Neuron (in vitro differentiated cells): ENCODE results near the gene DNAL1.

Experiments used
- H2AFZ ChIP-seq: one replicate; pipeline ENCODE4 v1.6.1; 2013; ENCODE audit warnings: low read depth, mild to moderate bottlenecking, inconsistent platforms, low read length, moderate library complexity
- H3K27me3 ChIP-seq: one replicate; pipeline ENCODE4 v1.6.1; 2013; ENCODE audit warnings: low read length; ENCODE audit not compliant: insufficient read depth
- H3K36me3 ChIP-seq: one replicate; pipeline ENCODE4 v1.6.1; 2013; ENCODE audit warnings: low read length; ENCODE audit not compliant: insufficient read depth
- H3K4me1 ChIP-seq: one replicate; pipeline ENCODE4 v1.6.1; 2013; ENCODE audit warnings: low read length; ENCODE audit not compliant: insufficient read depth
- H3K4me3 ChIP-seq: 2 replicates; pipeline ENCODE4 v1.5.1; 2013; ENCODE audit warnings: mild to moderate bottlenecking, low read length, moderate library complexity
- H3K9me3 ChIP-seq: one replicate; pipeline ENCODE4 v1.6.1; 2013; ENCODE audit warnings: low read length

Gene DNAL1

DNA sequence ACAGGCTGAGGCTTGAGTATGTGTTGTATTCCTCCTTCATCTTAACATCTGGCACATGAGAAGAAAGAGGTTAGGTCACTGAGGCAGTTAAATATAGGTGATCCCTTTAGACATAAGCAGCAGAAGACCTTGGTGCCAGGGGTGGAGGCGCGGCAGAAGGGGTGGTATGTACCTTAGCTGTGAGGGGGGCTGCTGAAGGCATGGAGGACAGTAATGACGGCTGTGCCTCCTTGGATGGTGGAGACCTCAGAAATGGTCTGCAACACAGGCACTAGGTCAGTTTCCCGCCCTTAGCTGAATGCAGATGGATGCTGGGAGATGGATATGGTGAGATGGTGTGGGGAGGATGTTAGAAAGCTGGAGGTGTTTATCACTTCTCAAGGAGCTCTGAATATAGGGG, 70.9 kb downstream of the DNAL1 start:
- Histone ChIP-seq H3K36me3 (peaks cover 17% of the 10 kb centered on the region), H3K4me3 (no peak overlapping the region), H3K9me3 (no peaks in the 10 kb centered on the region), H3K27me3 (no peaks in the 10 kb centered on the region), H2AFZ (no peak overlapping the region), H3K4me1 (peaks cover 20% of the 10 kb centered on the region)

DNA sequence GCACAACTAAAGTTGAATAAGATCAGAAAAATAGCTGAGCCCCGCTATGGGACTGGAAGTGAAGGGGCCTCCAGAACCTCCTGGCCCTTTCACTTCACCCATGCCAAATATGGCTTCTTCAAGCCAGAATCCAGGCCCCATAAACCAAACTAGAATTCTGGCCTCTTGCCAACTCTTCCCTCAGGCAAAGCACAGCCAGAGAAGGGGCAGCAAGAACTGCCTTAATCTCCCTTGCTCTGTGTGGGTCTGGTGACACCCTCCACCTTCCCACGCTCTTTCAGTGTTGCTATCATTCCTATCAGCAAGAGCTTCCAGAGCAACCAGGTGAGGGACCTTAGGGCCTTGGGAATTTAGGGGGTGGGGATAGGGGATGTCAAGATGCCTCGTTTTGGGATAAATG, 72.5 kb downstream of the DNAL1 start:
- Histone ChIP-seq H3K4me3 (no peak overlapping the region), H3K9me3 (no peaks in the 10 kb centered on the region), H3K36me3 (peaks cover 27% of the 10 kb centered on the region)

DNA sequence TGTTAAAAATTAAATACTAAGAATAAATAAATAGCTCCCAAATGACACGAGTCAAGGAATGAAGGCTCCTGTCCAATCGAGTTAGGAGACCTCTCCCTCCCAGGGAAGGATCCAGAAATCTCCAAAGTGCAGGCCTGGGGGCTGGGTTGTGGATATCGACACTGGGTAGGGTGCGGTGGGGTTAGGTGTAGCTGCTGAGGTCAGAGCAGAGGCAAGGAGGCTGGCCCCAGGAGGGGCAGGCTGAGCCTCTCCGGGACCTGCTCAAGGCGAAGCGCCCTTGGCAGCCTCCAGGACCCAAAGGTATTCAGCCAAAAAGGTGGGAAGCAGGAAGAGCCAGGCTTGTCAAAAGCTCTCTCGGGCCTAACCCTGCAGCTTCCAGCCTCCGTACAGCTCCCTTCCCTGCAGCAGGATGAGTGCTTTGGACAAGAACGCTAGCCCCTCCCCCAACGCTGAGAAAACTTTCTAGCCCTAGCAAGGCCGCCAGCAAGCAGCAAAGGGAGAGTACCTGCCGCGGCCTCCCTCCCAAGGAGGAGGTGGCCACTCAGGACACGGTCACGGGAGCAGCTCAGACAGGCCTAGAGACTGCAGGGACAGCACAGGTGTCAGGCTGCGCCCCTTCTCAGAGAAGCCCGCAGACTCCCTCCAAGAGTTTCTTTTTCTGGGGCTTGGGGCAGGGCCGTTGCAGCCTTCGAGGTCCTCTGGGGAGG, 73.1 kb downstream of the DNAL1 start:
- Histone ChIP-seq H3K9me3 (no peaks in the 10 kb centered on the region), H3K4me3 (no peak overlapping the region), H3K36me3 (peaks cover 32% of the 10 kb centered on the region), H3K27me3 (no peaks in the 10 kb centered on the region), H3K4me1 (peaks cover 15% of the 10 kb centered on the region), H2AFZ (no peak overlapping the region)

More for the DNA sequence above, 72.5 kb downstream of the DNAL1 start:
- H3K27me3 ChIP-seq, result no peaks in the 10 kb centered on the region
- H3K4me1 ChIP-seq, result peaks cover 17% of the 10 kb centered on the region
- H2AFZ ChIP-seq, result no peak overlapping the region

DNA sequence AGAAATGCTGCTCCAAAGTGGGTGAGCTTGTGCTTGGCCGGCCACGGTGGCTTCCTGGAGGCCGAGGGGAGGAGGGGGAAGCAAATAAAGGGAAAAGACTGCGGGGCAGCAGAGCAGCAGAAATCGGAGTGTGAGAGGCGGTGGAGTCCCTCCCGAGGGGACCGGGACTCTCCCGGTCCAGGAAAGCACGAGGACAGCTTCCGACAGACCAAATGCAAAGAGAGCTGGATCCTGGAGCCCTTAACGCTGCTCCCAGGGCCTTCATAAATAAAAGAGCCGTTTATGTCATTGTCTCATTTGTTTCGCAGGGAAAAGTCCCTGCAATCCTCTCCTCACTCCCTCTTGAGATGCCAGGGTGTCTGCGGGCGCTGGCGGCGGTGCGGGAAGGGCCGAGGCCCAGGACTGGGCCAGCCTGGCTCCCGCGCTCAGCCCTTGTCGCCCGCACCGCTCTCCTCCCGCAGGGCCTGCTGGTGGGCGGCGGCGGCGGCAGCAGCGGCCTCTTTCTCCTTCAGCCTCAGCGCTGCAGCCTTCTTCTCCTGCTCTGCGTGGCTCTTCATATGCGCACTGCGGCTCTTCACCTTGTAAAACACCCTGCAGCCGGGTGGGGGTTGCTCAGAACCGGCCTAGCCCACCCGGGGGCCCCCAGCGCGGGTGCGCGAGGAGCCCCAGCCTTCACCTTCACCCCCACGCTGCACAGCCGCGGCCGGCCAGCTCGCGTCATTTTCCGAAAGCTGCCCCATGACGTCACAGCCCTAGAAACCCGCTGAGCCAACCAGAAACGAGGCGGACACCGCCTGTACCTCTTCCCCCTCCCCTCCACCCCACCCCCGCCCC, 73.8 kb downstream of the DNAL1 start:
- Histone ChIP-seq H3K9me3 (no peaks in the 10 kb centered on the region), H3K36me3 (peaks cover 36% of the 10 kb centered on the region), H3K4me1 (peaks cover 20% of the 10 kb centered on the region), H3K27me3 (no peaks in the 10 kb centered on the region), H2AFZ (no peak overlapping the region), H3K4me3 (no peak overlapping the region)

DNA sequence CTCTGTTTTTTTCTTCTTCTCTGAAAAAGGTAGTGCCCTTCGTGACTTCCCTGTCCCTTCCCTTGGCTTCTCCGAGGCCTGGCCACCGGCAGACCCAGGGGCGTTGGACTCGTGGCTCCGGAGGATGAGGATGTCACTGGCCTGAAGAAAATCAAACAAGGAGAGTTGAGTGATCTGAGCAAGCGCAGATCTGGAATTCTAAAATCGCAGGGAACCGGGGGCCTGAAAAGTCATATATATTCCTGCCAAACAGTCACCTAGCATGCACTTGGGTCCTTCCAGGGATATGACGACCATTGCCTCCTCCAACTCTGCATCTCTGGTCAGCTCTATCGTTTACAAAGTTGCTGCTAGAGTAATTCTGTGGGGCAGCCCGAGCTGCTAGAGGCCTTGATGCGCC, 74.6 kb downstream of the DNAL1 start:
- peaks cover 36% of the 10 kb centered on the region for H3K36me3 ChIP-seq
- no peaks in the 10 kb centered on the region for H3K9me3 ChIP-seq
- no peak overlapping the region for H3K4me3 ChIP-seq
- no peaks in the 10 kb centered on the region for H3K27me3 ChIP-seq
- peaks cover 27% of the 10 kb centered on the region for H3K4me1 ChIP-seq
- no peak overlapping the region for H2AFZ ChIP-seq

DNA sequence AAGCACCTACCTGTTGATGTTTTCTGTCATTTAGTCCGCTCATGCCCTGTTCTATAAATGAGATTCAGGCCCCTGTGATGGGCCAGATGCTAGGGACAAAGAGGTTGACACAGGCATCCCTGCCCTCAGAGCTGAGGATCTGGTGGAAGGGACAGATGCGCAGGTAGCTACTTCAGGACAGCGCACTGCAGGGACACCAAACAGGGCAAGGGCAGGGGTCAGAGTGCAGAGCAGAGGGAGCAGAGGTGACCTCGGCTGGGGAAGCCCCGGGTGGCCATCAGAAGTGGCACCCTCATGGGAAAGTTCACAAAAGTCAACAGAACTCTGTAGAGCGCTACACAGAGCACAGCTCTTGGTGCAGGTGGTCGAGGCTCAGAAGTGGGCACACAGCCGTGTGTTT, 75.0 kb downstream of the DNAL1 start:
- Histone ChIP-seq H2AFZ (no peak overlapping the region), H3K4me3 (no peak overlapping the region), H3K27me3 (no peaks in the 10 kb centered on the region), H3K36me3 (peaks cover 36% of the 10 kb centered on the region), H3K9me3 (no peaks in the 10 kb centered on the region), H3K4me1 (peaks cover 29% of the 10 kb centered on the region)

DNA sequence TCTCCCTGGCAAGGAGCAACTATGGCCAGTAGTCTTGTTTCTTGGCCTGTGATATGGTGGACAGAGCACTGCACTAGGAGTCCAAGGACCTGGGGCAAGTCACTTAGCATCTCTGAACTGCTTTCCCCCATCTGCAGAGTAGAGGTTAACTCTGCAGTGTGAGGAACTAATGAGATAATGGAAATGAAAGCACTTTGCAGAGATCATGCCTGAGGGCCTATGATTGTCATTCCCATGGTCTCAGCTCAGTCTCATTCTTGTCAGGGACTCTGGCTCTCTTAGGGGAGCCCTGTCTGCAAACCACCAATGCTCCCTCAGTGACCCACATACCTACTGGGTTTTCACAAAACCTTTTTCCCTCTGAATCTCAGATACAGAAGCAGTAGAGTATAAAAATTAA, 75.8 kb downstream of the DNAL1 start:
- Histone ChIP-seq H3K4me1 (peaks cover 24% of the 10 kb centered on the region), H2AFZ (no peak overlapping the region), H3K4me3 (no peak overlapping the region), H3K27me3 (no peaks in the 10 kb centered on the region), H3K36me3 (peaks cover 39% of the 10 kb centered on the region), H3K9me3 (no peaks in the 10 kb centered on the region)

DNA sequence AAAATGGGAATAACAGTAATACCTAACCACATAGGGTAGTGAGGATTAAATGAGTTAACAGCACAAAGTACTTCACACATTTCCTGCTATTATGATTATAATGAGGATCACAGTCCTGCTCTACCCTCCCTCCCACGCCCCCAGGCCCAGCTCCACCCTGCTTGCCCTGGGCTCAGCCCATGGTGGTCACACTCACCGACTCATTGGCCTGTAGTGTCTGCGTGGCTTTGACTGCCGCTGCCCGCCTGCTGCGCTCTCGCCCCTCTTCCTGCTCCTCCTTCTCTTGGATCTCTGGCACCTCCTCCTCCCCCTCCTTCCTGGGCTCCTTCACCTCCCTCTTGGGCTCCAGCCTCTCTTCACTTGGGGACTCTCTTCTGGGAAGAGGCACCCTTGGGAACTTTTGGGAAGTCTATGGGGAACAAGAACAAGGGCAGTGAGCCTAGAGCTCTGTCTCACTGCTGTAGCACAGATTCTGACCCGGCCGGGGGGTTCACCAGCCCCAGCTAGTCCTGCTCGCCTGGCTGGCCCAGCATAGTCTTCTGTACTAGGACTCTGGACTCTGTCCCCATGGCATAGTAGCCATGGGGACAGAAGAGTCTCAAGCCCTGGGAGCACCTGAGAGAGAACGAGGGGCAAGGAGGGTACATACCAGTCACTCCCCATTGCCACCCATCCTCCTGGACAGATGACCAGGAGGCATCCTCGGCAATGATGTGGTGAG, 76.5 kb downstream of the DNAL1 start:
- Histone ChIP-seq H3K27me3 (no peaks in the 10 kb centered on the region), H2AFZ (no peak overlapping the region), H3K9me3 (no peaks in the 10 kb centered on the region), H3K4me1 (peaks cover 21% of the 10 kb centered on the region), H3K4me3 (no peak overlapping the region), H3K36me3 (peaks cover 40% of the 10 kb centered on the region)

DNA sequence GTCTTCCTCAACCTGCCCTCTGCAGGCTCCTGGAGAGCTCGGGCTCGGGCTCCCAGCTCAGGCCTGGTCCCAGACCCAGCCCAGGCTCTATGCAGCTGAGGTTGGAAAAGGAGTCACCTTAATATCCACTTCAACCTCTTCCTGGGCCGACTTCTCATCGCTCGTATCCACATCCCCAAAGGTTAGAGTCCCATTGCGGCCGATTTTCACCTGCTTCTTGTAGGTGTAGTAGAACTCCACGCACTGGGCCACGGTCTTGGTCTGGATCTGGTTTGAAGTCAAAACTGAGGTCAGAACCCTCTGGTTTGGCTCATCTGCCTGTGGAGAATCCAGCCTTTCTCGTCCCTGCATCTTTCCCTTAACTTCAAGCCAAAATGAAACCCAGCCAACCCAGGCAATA, 77.8 kb downstream of the DNAL1 start:
- Histone ChIP-seq H2AFZ (no peak overlapping the region), H3K27me3 (no peaks in the 10 kb centered on the region), H3K36me3 (peaks cover 50% of the 10 kb centered on the region), H3K4me3 (no peak overlapping the region), H3K4me1 (peaks cover 21% of the 10 kb centered on the region), H3K9me3 (no peaks in the 10 kb centered on the region)

DNA sequence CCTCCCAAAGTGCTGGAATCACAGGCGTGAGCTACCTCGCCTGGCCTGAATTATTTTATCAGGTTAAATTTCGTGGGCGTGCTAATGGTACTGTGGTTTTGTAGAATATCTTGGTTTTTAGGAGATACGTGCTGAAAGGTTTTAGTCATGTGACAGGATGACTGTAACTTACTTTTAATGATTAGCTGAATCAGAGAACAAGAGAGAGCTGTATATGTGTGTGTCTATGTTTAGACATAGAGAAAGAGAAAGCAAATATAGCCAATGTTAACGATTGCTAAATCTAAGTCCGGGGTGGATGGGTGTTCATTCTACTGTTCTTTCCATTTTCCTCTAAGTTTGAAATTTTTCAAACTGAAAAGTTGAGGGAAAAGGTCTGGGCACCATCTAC, 78.6 kb downstream of the DNAL1 start:
- Histone ChIP-seq H2AFZ (no peak overlapping the region), H3K4me3 (no peak overlapping the region), H3K9me3 (no peaks in the 10 kb centered on the region), H3K4me1 (peaks cover 21% of the 10 kb centered on the region), H3K36me3 (peaks cover 47% of the 10 kb centered on the region), H3K27me3 (no peaks in the 10 kb centered on the region)

DNA sequence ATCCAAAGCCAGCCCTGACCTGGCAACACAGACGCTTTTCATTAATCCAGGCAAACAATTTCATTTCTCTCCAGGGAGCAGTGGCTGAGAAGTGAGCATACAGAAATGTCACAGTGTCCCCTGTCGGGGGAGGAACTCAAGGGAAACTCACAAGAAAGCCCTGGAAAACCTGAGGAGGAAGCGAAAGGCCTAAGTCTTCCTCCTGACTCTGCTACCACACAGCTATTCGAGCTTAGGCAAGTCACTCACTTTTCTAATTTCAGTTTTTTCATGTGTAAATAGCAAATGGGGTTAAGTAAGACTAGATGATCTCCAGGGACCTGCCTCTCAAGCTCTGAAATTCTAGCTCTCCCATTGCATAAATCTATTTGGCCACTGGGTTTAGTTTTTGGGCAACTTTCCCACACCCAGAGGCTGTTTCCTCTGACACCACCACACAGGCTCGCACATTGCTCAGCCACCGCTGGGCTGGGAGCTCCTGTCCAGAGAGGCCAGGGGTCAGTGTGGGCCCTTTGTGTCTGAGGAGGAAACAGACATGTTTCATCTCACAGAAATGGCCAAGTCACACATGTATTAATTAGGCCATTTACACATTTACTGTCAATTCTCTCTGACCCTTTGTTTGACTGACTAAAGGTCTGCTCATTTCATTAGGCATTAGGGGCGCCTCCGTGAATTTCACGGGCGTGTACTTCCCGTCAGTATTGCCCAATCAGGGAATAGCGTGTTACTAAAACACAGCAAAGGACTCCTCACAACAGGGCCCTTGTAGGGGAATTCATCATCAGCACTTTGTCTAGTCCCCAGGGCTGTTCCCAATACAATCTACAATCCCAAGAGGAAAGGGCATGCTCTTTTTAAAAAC, 79.2 kb downstream of the DNAL1 start:
- no peaks in the 10 kb centered on the region for H3K9me3 ChIP-seq
- H3K27me3 ChIP-seq, result no peaks in the 10 kb centered on the region
- H3K4me3 ChIP-seq, result peak overlapping the region; percentile 7
- peaks cover 47% of the 10 kb centered on the region for H3K36me3 ChIP-seq
- H3K4me1 ChIP-seq, result peaks cover 21% of the 10 kb centered on the region
- H2AFZ ChIP-seq, result peak overlapping the region; percentile 17

DNA sequence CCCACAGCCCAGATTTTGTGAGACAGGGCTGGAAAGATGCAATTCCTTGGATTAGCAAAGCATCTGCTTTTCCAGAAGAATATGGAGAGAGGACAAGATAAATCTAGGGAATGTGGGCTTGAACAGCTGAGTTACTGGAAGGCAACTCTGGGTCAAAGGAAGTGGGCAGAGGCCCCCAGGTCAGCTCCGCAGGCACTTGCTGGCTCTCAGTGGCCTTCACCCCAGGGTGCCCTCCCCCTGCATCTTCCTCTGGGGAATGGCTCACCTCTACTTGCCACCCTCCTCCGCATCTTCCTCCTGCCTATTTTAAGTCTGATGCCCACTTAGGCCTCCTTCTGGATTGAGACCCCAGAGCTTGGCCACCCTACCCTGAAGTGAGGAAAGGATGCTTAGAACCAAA, 79.9 kb downstream of the DNAL1 start:
- H3K36me3 ChIP-seq, result peaks cover 47% of the 10 kb centered on the region
- peak overlapping the region; percentile 17 for H2AFZ ChIP-seq
- no peaks in the 10 kb centered on the region for H3K9me3 ChIP-seq
- peaks cover 21% of the 10 kb centered on the region for H3K4me1 ChIP-seq
- H3K27me3 ChIP-seq, result no peaks in the 10 kb centered on the region
- H3K4me3 ChIP-seq, result peak overlapping the region; percentile 7
